ENCODE data around the gene TMEM263.

GRCh38 chr12:106986135-106986534 is 30.4 kb downstream of the TMEM263 start:
- no peak for TF ChIP-seq CTCF (IDR thresholded peaks at IDR 0.05; ENCODE audit: low read depth, low read length)
- TF ChIP-seq EZH2phosphoT487 (IDR thresholded peaks at IDR 0.05; ENCODE audit: low read depth) = no peak
